ENCODE results near the gene COQ8A. TPM values are rescaled to one million over a fixed set of nuclear protein-coding genes. Genes with fewer than 3 reads are reported as not detected.

Gene COQ8A
- total RNA-seq, 1 donor, result 8.4 TPM

- no peak for DNase-seq (ENCODE audit: low read depth)
- TF ChIP-seq CTCF (IDR thresholded peaks at IDR 0.05; ENCODE audit: insufficient read depth, low read length), result no peak
- H3K4me3 ChIP-seq (ENCODE audit: low read depth, low read length), result no peak overlapping the region
Measured at GRCh38 chr1:226894826-226895225, 45.3 kb upstream of the COQ8A start.

- DNase-seq (ENCODE audit: low read depth), result no peak
- no peak overlapping the region for H3K4me3 ChIP-seq (ENCODE audit: low read depth, low read length)
- TF ChIP-seq CTCF (IDR thresholded peaks at IDR 0.05; ENCODE audit: insufficient read depth, low read length), result no peak
Measured at GRCh38 chr1:226895644-226896043, 44.5 kb upstream of the COQ8A start.

GRCh38 chr1:226898246-226898645, 41.8 kb upstream of the COQ8A start:
- no peak for DNase-seq (ENCODE audit: low read depth)
- H3K4me3 ChIP-seq (ENCODE audit: low read depth, low read length), result no peak overlapping the region
- no peak for TF ChIP-seq CTCF (IDR thresholded peaks at IDR 0.05; ENCODE audit: insufficient read depth, low read length)

GRCh38 chr1:226901421-226901820, 38.7 kb upstream of the COQ8A start:
- TF ChIP-seq CTCF (IDR thresholded peaks at IDR 0.05; ENCODE audit: insufficient read depth, low read length), result no peak
- DNase-seq (ENCODE audit: low read depth), result no peak
- no peak overlapping the region for H3K4me3 ChIP-seq (ENCODE audit: low read depth, low read length)

GRCh38 chr1:226902601-226903000, 37.5 kb upstream of the COQ8A start:
- TF ChIP-seq CTCF (IDR thresholded peaks at IDR 0.05; ENCODE audit: insufficient read depth, low read length), result no peak
- no peak for DNase-seq (ENCODE audit: low read depth)
- no peak overlapping the region for H3K4me3 ChIP-seq (ENCODE audit: low read depth, low read length)

GRCh38 chr1:226903819-226904716, 36.0 kb upstream of the COQ8A start:
- no peak overlapping the region for H3K4me3 ChIP-seq (ENCODE audit: low read depth, low read length)
- TF ChIP-seq CTCF (IDR thresholded peaks at IDR 0.05; ENCODE audit: insufficient read depth, low read length), result no peak
- DNase-seq (ENCODE audit: low read depth), result peak; percentile 81

Data from fibroblast of the aortic adventitia (primary cell).